ENCODE measurements around the gene ZNF507. TPM values are rescaled to one million over a fixed set of nuclear protein-coding genes. Genes with fewer than 3 reads are reported as not detected.

Gene ZNF507
- total and polyA plus RNA-seq, 4 donors: 4.0 to 29.8 (median 9.8) TPM

GRCh38 chr19:32427536-32427935 lies 82.1 kb downstream of the ZNF507 start:
- 89 to 96% methylated on average over 3 of the region's 3 CpGs for WGBS, 2 donors
- H3K4me3 ChIP-seq: no peak overlapping the region

GRCh38 chr19:32436692-32437091 lies 91.3 kb downstream of the ZNF507 start:
- 85 to 93% methylated on average over 6 of the region's 6 CpGs for WGBS, 2 donors
- Histone ChIP-seq H3K4me1 (ENCODE audit: control insufficient read depth in 5 of 5, insufficient read depth in 5 of 5, low read length in 5 of 5) (no peaks in the 10 kb centered on the region), H3K27ac (ENCODE audit: low read depth in 1 of 2, low read length in 1 of 2) (no peak overlapping the region), H3K4me3 (no peak overlapping the region), H3K27me3 (ENCODE audit: control insufficient read depth in 3 of 3, insufficient read depth in 3 of 3, low read length in 2 of 3) (no peaks in the 10 kb centered on the region), H3K9me3 (ENCODE audit: control insufficient read depth in 4 of 4, insufficient read depth in 3 of 4, low read length in 3 of 4) (no peaks in the 10 kb centered on the region), H3K36me3 (ENCODE audit: control insufficient read depth in 4 of 4, insufficient read depth in 4 of 4, low read length in 4 of 4) (peaks cover 9 to 25% (median 14%) of the 10 kb centered on the region in 4 donors), H3K9ac (ENCODE audit: insufficient read depth in 1 of 2, low read length in 2 of 2) (no peak overlapping the region)
- no peak for TF ChIP-seq CTCF (IDR thresholded peaks at IDR 0.05; ENCODE audit: control extremely low read depth, extremely low read depth)
- ATAC-seq (ENCODE audit: insufficient read depth, low FRiP score) (no peak), DNase-seq (no peak)

More at GRCh38 chr19:32427536-32427935, 82.1 kb downstream of the ZNF507 start:
- Histone ChIP-seq H3K36me3 (ENCODE audit: control insufficient read depth in 4 of 4, insufficient read depth in 4 of 4, low read length in 4 of 4) (peaks cover 0 to 7% (median 3%) of the 10 kb centered on the region in 4 donors), H3K9ac (ENCODE audit: insufficient read depth in 1 of 2, low read length in 2 of 2) (no peak overlapping the region), H3K4me1 (ENCODE audit: control insufficient read depth in 5 of 5, insufficient read depth in 5 of 5, low read length in 5 of 5) (peaks cover 0 to 4% (median 0%) of the 10 kb centered on the region in 5 donors), H3K27ac (ENCODE audit: low read depth in 1 of 2, low read length in 1 of 2) (no peak overlapping the region), H3K9me3 (ENCODE audit: control insufficient read depth in 4 of 4, insufficient read depth in 3 of 4, low read length in 3 of 4) (no peaks in the 10 kb centered on the region), H3K27me3 (ENCODE audit: control insufficient read depth in 3 of 3, insufficient read depth in 3 of 3, low read length in 2 of 3) (no peaks in the 10 kb centered on the region)
- ATAC-seq (ENCODE audit: insufficient read depth, low FRiP score) (no peak), DNase-seq (peak in 1 of 3 donors; percentile 3)
- no peak for TF ChIP-seq CTCF (IDR thresholded peaks at IDR 0.05; ENCODE audit: control extremely low read depth, extremely low read depth)

GRCh38 chr19:32437096-32437495 lies 91.7 kb downstream of the ZNF507 start:
- DNase-seq: no peak
- Histone ChIP-seq H3K9me3 (ENCODE audit: control insufficient read depth in 4 of 4, insufficient read depth in 3 of 4, low read length in 3 of 4) (no peaks in the 10 kb centered on the region), H3K27me3 (ENCODE audit: control insufficient read depth in 3 of 3, insufficient read depth in 3 of 3, low read length in 2 of 3) (no peaks in the 10 kb centered on the region), H3K36me3 (ENCODE audit: control insufficient read depth in 4 of 4, insufficient read depth in 4 of 4, low read length in 4 of 4) (peaks cover 9 to 25% (median 14%) of the 10 kb centered on the region in 4 donors), H3K9ac (ENCODE audit: insufficient read depth in 1 of 2, low read length in 2 of 2) (no peak overlapping the region), H3K27ac (ENCODE audit: low read depth in 1 of 2, low read length in 1 of 2) (no peak overlapping the region), H3K4me3 (no peak overlapping the region), H3K4me1 (ENCODE audit: control insufficient read depth in 5 of 5, insufficient read depth in 5 of 5, low read length in 5 of 5) (no peaks in the 10 kb centered on the region)
- 97% methylated on average over 1 of the region's 1 CpG for WGBS, 2 donors
- no peak for TF ChIP-seq CTCF (IDR thresholded peaks at IDR 0.05; ENCODE audit: control extremely low read depth, extremely low read depth)
- no peak for ATAC-seq (ENCODE audit: insufficient read depth, low FRiP score)

Other genes with a start within 250 kb of the ZNF507 start
- gene DPY19L3, start 60.2 kb downstream of the ZNF507 start, total RNA-seq: 10 to 100 TPM; 45.5 to 49.3 TPM
- gene DPY19L3, start 60.2 kb downstream of the ZNF507 start, polyA plus RNA-seq: 1 to 10 TPM; 9.1 to 9.2 TPM
- gene PDCD5, start 235.6 kb downstream of the ZNF507 start, total RNA-seq: 10 to 100 TPM; 38.6 to 73.8 TPM
- gene PDCD5, start 235.6 kb downstream of the ZNF507 start, polyA plus RNA-seq: 100 to 1,000 TPM; 100 to 147 TPM

Data from lung (tissue), 12 donors.